Stimulated activated CD4-positive, alpha-beta T cell treated with anti-CD3 and anti-CD28 coated beads, Interleukin-1b, Interleukin-23, amount 100 ng/mL, for 1 hour (primary cell): ENCODE measurements around the gene LRP1.
A peak's percentile ranks its signal among the peaks of the same experiment; 100 is the strongest.

Source experiments
- DNase-seq, 2 donors: peaks; one replicate each; pipeline ENCODE4 v3.0.0-alpha.2; 2020; ENCODE audit warnings: low read depth in 2 of 2

The LRP1 gene

DNA sequence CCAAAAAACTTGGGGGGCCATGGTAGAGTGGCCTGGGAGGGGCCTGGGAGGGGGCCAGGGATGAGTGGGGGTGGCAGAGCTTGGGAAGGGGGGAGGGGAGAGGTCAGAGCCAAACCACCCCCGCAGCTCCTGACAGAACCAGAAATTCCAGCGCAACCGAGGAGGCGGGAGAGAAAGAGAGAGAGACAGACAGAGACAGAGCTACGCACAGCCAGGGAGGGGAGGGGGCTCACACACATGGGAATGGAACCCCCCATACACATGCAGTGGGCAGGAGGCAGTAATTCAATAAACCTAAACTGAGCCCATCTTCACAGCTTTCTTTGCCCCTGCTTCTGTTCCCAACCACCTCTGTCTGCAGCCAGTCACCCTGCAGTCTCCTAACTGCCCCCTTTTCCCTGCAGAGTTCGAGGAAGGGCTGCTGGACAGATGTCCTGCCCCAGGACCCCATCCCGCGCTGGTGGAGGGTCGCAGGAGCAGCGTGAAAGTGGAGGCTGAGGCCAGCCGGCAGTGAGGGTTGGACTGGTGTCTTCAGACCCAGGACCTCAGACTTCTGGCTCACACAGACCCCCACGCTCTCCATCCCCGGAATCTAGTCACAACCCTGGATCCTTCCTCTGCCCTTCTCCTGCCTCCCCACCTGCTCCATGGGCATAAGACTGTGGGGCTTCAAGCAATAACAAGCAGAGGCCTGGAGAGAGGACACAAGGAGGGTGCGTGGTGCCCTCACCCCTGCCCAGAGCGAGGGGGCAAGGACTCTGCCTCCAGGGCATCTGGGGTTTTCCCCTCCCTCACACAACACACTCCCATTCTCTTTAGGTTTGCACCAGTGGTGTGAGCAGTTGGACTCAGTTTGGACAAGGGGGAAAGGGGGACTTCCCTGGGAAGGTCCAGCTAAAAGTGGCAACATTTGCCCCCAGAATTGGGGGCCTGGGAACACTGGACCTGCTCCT, 33.8 kb upstream of the LRP1 start:
- DNase-seq = no peak

GRCh38 chr12:57095440-57095839, 32.8 kb upstream of the LRP1 start:
- DNase-seq = no peak

DNA sequence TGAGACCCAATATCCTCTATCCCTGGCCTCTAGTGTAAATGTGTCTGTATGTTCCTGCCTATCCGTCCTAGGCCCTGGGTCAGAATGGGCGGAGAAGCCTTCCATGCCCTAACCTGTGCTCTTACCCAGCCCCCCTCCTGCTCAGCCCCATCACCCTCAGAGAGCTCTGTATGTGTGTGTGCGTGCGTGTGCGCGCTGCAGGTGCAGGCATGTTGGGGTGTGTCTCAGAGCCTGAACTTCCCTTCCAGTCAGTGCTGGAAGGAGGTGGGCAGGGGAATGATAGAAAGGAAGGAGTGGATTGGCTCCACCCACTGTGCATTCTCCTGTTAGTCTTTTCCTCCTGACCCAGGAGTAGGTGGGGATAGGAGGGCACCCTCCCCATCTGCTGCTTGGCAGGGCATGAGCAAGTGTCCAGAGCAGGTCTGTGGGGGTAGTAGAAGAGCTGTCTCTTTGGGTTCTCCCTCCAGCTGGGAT, 32.1 kb upstream of the LRP1 start:
- DNase-seq = no peak

- no peak for DNase-seq
Observed at GRCh38 chr12:57096748-57097553, 31.3 kb upstream of the LRP1 start.

GRCh38 chr12:57097554-57097835, 30.8 kb upstream of the LRP1 start:
- no peak for DNase-seq

DNA sequence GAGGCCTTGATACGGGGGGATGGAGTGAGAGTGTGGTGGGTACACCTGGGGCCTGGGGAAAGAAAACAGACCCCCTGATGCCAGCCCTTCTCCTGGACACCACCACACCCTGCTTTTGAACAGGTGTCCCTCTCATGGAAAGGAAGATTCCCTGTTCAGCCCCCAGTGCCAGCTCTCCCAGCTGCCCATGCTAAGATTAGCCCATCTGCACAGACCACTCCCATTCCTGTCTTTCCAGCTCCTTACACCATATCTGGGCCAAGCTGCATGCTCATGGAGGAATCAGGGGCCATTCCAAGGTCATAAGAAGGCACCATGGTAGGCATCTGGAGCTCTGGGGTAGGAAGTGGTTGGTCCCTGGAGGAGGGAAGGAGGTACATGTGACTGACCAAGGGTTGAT, 29.7 kb upstream of the LRP1 start:
- no peak for DNase-seq

DNA sequence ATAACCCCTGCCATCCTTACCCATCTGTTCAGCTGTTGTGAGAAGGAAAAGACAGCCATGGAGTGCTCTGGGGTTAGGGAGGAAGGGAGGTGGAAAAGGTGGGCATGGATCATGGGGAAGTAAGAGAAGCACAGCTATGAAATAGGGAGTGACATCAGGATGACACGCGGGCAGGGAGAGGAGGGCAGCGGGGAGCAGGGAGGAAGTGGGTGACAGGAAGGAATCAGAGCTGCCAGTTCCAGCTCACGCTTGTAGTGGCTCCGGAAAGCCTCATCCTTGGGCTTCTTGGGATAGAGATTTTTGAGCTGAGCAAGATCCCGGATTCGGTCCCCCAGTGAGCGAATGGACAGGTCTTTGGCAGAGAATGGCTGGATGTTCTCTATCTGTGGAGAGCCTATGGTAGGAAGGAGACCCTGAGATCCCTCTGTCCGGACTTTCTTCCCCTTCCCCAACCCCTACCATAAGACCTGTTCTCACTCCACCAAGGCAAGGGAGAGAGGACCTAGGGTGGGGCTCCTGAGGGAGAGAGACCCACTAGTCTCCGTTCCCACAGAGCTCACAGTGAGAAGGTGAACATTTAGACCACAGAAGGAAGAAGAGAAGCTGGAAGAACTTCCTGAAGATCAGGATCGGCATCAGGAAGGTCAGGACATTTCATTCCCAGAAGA, 29.1 kb upstream of the LRP1 start:
- DNase-seq = no peak

DNA sequence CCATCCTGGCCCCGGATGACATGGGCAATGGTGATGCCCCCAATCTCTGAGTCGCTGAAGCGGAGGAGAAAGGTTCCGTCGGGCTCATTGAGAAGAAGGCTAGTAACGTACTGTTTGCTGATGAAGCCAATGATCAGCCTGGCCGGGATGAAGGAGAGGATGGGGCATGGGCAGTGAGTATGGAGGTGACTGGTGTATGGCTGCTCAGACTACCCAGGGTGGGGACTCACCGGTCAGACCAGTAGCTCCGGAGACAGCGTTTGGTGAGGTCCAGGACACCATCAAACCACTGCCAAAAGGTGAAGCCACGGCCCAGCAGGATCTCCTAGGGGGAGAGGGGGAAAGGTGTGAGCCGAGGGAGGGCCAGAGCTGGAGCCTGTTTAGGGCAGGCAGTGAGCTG, 28.5 kb upstream of the LRP1 start:
- no peak for DNase-seq

DNA sequence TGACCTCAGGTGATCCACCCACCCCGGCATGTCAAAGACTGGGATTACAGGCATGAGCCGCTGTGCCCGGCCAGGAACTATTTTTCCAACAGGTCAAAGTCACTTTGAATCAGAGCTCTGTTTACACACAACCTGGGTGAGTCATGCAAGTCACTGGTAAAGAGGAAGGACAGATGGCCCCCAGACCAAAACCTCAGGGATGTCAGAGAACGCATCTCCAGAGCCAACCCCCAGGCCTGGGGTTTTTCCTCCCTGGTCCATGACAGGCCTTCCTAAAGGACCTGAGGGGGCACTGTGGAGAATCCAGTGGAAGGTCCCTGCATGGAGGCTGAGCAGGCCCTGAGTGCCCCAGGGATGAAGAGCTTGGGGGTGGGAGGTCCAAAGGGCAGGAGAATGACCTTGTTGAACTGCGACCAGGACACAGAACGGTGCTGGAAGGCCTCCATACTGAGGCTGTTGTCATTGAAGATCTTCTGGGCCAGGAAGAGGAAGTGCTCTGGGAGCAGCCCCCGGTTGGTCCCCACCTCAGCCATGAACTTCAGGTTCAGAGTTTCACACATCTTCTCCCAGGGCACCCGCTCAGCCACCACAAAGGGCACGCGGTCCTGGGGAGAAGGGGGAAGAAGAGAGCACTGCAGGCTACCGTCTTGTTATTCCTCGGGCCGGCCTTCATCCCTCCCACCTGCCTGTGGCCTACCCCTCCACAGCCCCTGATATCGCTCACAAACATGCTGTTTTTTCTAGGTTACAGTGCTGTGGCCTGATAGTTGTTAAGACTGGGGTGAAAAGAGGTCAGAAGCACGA, 26.2 kb upstream of the LRP1 start:
- DNase-seq = no peak

- DNase-seq = no peak
Observed at GRCh38 chr12:57103856-57104255, 24.4 kb upstream of the LRP1 start.

DNA sequence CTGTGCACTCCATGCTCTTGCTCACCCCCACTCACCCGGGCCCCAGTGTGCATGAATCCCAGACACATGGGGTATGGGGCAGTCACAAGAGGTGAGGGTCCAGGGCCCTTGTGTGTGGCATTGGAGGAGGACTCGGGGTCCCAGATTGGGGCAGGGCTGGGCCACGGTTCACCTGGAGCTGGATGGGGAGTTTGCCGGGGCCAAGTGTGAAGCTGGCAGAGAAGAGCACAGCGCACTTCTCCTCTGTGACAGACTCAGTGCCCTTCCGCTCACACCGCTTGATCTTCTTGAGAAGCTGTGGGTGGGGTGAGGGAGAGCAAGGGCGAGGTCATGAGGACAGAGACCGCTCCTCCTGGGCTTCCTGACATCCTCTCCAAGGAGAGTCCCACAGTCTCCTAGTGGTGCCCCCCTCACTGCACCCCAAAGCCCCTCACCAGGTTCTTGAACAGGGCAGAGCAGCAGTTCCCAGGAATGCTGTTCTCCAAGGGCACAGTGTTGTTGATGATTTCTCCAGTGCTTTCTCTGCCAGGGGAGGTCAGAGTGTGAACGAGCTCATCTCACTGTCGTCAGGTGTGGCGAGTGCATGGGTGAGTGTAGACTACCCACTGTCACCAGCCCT, 23.9 kb upstream of the LRP1 start:
- DNase-seq = no peak

DNA sequence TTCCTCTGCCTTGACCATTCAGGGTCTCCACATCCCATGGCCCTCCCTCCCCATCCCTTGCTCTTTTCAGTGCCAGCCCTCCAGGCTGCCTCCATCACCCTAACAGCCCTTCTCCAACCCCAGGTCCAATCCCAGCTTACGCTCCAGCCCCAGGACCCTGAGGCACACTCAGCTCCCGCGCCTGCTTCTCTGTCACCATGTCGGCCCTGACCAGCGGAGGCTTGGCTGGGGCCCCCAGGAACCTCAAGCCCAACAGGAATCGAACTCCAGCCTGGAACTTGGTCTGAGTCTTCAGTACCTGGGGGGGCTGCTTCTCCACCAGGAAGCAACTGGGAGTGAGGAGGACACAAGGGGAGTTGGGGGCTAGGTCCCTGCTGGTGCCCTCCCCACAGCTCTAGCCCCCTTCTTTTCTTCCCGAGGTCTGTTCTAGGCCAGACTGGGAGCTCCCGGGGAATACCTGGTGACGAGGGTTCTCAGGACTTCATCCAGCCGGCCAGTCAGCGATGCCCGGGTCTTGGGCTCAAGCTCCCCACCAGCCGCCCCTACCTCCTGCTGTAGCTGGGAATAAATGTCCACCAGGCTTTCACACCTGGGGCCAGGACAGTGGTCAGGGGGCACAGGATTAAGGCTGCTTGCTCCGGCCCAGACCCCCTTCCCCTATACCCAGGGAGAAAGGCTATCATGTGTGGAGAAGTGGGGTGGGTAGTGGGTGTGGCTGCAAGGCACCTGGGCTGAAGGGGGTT, 23.1 kb upstream of the LRP1 start:
- DNase-seq = no peak

DNA sequence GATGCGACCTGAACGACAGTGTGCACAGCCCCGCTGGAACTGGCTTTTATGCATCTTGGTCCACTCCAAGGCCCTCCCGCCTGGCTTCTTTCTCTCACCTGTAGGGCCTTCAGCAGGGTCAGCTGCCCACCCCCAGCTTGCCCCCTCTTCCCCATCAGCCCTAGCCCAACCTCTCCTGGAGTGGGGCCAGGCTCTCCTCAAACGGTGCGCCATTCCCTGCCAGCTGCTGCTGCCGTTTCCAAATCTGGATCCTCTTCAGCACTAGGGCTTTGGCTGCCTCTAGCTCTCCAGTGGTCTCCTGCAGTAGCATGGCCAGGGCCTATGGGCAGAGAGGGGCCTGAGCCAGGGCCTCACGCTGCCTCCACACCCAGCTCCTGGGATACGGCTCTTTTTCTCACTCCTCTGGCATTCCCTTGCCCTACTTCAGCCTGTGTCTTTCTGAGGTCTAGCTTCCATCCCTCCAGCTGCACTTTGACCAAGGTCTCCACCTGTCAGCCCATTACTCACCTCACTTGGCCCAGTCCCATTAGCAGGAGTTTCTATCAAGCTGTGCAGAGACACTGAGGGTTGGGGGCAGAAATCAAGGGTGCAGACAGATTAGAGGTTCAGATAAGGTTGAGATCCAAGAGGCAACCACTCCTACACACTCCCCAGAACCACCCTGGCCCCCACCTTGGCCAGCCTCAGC, 22.1 kb upstream of the LRP1 start:
- no peak for DNase-seq

- DNase-seq = no peak
Observed at GRCh38 chr12:57107456-57108155, 20.7 kb upstream of the LRP1 start.

DNA sequence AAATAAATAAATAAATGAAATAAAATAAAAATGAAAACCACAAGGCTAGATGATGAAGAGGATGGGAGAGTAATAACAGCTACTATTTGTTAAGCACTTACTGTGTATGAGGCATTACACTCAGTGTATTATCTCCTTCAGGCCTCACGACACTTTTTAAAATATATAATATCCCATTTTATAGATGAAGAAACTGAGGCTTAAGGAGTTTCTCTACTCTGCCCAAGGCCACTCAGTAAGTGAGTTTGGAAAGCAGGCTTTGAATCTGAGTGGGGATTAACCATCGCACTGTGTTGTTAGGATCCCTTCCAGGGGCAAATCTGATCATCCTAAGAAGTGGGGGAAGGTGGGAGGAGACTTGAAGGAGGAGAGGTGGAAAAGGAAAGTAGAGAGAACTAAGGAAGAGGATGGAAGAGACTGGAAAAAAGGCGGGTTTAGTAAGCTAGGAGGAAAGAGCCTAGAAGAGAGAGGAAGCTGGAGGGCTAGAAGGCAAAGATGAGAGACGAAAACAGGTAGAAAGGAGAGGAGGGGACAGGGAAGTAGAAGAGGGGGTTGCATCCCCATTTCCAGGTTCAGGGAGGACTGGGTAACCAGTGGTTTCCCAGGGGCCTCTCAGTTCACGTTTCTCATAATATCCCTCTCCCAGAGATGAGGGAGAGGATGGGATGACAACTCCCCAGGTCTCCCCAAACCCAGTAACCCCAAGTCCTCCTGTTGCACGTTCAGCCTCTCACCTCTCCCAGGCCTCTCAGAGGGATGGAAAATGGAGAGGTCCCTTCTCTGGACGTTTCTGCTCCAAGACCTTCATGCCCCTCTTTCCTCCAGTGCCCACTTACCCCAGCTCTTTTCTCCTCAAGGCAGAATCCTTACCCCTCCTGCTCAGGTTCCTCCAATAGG, 18.8 kb upstream of the LRP1 start:
- DNase-seq = no peak

GRCh38 chr12:57110104-57111030, 17.9 kb upstream of the LRP1 start:
- DNase-seq = peak; percentile 44 to 64
